AML-193 (cell line): ENCODE measurements around the gene TNFRSF14.

ENCODE experiments used
- DNase-seq, 2 experiments: peaks; one replicate each; lab custom pipeline; 2025; lab: John Stamatoyannopoulos, UW

Gene TNFRSF14

GRCh38 chr1:2556277-2556677 is at the start of gene TNFRSF14:
Gene TNFRSF14 (plus strand): TSS chr1:2556371. CDS start chr1:2556665, 294 bp downstream.
- DNase-seq: peak; percentile 47 to 63

GRCh38 chr1:2506901-2507565 is 49.1 kb upstream of the TNFRSF14 start:
- no peak for DNase-seq

DNA sequence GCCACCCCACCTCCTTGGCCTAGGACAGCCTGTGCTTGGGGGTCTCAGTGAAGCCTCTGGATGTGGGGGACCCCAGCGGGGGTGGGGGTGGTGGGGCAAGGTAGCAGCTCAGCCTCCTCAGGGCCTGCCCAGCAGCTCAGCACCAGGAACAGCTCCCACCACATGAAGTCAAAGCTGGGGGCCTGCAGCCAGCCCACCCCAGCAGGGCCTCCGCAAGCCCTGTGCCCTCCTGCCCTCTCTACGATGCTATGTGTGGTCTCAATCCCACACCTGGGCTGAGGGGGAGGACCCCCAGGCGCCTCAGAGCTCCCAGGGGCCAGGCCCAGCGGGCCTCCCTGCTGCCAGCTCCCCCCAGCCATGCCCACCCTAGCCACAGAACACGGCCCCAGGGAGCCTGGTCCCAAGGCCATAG is 48.4 kb upstream of the TNFRSF14 start:
- DNase-seq: no peak

DNA sequence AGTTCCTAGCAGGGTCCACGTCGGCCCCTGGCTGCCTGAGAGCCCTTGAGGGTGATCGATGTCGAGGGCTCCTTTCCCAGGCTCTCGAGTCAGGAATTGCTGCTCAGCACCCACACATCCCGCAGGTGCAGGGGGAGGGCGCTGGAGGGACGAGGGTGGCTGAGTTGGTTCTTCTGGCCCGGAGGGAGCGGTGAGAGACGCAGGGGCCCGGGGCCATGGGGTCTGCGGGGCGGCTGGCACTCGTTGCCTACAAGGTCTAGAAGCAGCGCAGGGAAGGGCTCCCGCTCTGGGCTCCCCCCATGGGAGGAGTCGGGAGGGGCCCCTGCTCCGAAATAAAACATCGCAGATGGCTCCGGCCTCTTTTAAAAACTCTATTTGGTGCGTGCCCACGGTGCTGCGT is 48.0 kb upstream of the TNFRSF14 start:
- no peak for DNase-seq

DNA sequence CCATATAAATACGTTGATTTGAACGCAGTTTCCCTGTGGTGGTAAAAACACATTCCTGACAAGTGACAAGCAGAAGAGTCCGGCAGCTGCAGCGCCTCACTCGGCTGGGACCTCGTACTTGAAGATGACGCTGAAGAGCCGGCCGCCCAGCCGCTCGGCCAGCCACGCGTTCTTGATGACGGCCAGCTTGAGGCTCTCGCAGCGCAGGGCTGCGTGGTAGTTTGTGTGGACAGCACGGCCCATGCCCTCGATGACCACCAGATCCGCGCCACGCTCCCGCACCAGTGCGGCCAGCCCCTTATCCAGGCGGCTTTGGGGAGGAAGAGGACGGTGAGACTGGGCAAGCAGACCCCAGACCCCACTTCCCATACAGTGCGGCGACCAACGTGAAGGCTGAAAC is 47.4 kb upstream of the TNFRSF14 start:
- no peak for DNase-seq

- DNase-seq: no peak
These were observed 46.6 kb upstream of the TNFRSF14 start for GRCh38 chr1:2509589-2509988.

GRCh38 chr1:2510366-2511155 is 45.6 kb upstream of the TNFRSF14 start:
- DNase-seq: no peak

DNA sequence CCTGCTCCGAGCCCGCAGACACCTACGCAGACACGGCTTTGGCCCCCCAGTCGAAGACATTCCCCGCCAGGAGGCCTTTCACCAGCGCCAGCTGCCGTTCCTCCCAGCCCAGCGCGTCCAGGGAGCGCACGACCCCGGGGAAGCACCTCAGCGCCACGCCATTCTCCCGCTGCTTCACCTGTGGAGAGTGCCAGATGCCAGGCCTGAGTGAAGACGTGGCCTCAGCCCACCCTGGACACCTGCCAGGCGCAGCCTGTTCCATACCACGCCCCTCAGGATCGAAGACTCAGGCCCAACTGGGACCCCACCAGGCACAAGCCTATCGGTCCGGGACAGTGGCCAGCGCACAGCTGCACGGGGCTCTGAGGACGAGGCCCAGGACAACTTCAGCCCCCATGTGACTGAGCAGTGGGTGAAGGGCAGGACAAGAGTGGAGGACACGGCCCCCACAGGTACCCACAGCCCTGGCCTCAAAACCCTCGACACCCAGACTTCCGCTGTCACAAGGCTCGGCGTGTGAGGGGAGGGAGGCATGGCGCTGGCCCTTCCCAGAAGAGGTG is 43.2 kb upstream of the TNFRSF14 start:
- no peak for DNase-seq

- DNase-seq: no peak
These were observed 42.1 kb upstream of the TNFRSF14 start for GRCh38 chr1:2513939-2514652.

GRCh38 chr1:2514863-2515762 is 41.1 kb upstream of the TNFRSF14 start:
- DNase-seq: no peak

GRCh38 chr1:2515763-2516080 is 40.4 kb upstream of the TNFRSF14 start:
- no peak for DNase-seq

DNA sequence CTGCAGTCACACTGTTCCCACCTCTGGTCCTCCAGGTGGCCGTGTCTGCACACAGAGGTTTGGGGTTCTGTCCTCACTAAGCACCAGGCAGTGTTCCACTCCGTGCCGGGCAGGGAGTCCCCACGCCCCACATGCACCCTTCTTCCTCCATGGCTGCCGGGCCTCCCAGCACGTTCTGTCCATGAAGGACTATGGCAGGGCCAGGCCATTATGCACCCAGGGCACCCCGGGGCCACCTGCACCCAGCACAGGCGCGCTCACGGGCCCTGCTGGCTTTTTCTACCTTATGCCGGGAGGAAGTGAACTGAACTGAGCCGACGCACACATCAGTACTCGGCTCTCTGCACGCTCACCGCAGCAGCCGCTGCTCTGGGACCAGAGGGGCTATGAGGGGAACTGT is 40.0 kb upstream of the TNFRSF14 start:
- DNase-seq: no peak

DNA sequence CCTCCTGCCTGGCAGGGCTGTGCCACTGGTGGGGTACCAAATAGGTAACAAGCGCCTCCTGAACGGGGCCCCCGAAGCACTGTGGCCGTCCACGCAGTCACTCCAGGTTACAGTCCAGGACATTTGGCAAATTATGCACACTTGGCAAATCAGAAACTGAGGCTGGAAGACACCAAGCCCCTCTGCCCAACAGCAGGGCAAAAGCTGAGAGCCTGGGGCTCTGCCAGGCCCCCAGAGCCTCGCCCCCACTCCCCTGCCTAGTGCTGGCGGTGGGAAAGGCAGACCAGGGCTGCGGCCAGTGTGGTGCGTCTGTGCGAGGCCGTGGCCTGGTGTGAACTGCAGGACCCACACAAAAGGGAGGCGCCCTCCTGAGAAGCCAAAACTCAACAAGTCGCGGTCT is 39.2 kb upstream of the TNFRSF14 start:
- DNase-seq: no peak

DNA sequence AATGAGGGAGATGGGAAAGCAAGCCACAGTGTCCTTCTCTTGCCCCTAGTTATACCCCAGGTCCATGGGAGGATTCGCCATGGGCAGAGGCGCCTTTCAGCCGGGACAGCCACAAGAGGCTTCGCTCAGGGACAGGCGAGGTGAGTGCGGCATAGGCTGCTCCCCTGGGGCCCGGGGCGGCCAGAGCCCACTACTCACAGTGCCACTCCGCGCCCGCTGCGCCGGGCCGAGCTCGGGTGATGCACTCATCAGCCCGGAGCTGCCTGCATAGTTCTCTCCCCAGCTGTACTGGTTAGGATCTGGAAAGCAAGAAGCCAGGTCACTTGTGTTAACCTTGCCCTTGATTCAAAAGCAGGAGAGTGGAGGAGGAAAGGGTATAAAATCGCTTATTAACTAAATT is 38.2 kb upstream of the TNFRSF14 start:
- no peak for DNase-seq

DNA sequence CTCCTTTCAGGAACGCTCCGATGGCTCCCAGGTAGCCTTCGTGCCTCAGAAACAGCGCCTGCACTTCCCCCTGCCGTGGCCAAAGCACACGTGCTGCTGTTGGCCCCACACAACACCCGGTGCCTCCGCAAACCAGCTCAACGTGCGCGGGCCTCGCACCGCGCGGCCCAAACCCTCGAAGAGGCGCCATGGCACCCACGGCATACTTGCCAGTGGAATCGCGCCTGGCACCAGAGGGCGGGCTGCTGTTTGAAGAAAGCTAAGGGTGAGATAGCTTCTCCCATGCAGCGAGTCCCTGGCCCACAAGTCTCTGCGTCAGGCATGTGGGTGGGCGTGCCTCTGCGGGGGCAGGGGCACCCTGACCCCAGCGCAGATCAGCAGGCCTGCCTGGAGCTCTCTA is 37.6 kb upstream of the TNFRSF14 start:
- DNase-seq: no peak

GRCh38 chr1:2519029-2519685 is 37.0 kb upstream of the TNFRSF14 start:
- no peak for DNase-seq

- DNase-seq: no peak
These were observed 36.4 kb upstream of the TNFRSF14 start for GRCh38 chr1:2519729-2520128.

- DNase-seq: no peak
These were observed 36.0 kb upstream of the TNFRSF14 start for GRCh38 chr1:2520206-2520605.

GRCh38 chr1:2520806-2521205 is 35.4 kb upstream of the TNFRSF14 start:
- no peak for DNase-seq

DNA sequence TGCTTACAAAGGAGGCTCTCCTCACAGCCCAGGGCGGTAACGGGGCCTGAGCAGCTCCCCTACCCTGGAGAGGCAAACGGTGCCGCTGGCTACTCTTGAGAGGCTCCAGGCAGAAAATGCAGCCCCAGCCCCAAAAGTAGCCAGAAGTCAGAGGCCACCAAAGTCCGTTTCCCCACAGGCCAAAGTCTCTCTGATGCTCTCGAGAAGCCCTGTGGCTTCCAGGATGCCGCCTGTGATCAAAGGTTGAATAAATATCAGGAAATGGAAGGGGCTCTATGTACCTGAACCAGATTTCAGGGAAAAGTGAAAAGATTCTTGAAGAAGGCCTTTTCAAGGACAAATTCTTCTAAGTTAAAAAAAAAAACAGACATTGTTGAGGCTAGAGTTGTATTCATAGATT is 33.9 kb upstream of the TNFRSF14 start:
- DNase-seq: no peak

DNA sequence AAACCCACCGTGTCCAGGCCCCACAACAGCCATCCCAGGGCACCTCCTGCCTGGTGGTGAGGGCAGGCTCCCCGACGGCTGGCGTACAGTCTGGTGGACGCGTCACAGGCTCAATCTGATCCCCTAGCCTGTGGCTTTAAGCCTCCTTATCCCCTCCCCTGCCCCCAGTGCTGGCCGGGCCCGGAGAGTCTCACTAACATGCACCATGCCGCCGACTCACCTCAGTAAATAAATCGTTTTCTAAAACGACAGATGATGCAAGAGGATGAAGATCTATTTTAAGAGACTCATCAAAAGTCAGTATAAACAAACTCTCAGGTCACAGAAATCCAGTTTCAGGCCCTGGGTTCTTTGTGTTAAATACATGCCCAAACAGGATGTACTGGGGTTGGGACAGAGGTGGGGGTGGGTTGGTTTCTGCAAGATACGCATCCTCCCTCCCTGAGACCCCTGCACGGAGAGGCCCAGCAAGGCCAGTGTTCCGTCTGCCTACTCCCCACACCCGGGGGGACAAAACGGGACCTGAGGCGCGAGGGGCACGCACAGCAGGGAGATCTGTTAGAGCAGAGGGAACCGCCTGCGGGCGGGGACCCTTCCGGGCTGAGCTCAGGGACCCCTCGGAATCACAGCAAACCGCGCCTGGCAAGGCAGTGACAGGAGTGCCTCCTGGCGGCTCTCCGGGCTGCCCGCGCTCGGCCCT is 32.8 kb upstream of the TNFRSF14 start:
- DNase-seq: no peak
